ENCODE measurements around the gene OCRL. TPM values are rescaled to one million over a fixed set of nuclear protein-coding genes. Genes with fewer than 3 reads are reported as not detected.

OCRL gene
- total and polyA plus RNA-seq, 2 of the 4 experiments (the other 2 are of a cell fraction): 19.4 to 20.6 TPM

- POLR2A ChIA-PET (ENCODE audit: unreplicated experiment): no interaction called here
- H4K91ac ChIP-seq (ENCODE audit: insufficient read depth, low read depth, low read length): no peak overlapping the region
- H3K14ac ChIP-seq (replicated peaks; ENCODE audit: low read depth, low read length): no peak overlapping the region
- H3K9me3 ChIP-seq (ENCODE audit: control insufficient read depth, insufficient read depth, low read length): peaks cover 7% of the 10 kb centered on the region
- no peak overlapping the region for H4K5ac ChIP-seq (ENCODE audit: low read depth, low read length)
- H3K18ac ChIP-seq (ENCODE audit: low read depth, low read length): no peak overlapping the region
- H3K4me2 ChIP-seq (ENCODE audit: low read depth, low read length): no peak overlapping the region
- no peaks in the 10 kb centered on the region for H4K20me1 ChIP-seq (ENCODE audit: insufficient read depth, low read length)
- H3K79me1 ChIP-seq (ENCODE audit: low read depth in 1 of 2, low read length in 2 of 2): no peaks in the 10 kb centered on the region
- in situ Hi-C loops (cut with MboI; ENCODE audit: low sequenced_read_pairs): no loop called here
- no peak overlapping the region for H3K23ac ChIP-seq (ENCODE audit: low read depth, low read length)
- TF ChIP-seq, protein P1, sequence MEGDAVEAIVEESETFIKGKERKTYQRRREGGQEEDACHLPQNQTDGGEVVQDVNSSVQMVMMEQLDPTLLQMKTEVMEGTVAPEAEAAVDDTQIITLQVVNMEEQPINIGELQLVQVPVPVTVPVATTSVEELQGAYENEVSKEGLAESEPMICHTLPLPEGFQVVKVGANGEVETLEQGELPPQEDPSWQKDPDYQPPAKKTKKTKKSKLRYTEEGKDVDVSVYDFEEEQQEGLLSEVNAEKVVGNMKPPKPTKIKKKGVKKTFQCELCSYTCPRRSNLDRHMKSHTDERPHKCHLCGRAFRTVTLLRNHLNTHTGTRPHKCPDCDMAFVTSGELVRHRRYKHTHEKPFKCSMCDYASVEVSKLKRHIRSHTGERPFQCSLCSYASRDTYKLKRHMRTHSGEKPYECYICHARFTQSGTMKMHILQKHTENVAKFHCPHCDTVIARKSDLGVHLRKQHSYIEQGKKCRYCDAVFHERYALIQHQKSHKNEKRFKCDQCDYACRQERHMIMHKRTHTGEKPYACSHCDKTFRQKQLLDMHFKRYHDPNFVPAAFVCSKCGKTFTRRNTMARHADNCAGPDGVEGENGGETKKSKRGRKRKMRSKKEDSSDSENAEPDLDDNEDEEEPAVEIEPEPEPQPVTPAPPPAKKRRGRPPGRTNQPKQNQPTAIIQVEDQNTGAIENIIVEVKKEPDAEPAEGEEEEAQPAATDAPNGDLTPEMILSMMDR (conservative IDR thresholded peaks at IDR 0.05; ENCODE audit: low read depth, low read length): no peak
- TF ChIP-seq MXI1 (IDR thresholded peaks at IDR 0.05; ENCODE audit: borderline replicate concordance, low read depth, low read length) (no peak), RCOR1 (IDR thresholded peaks at IDR 0.05; ENCODE audit: insufficient replicate concordance, low read length) (no peak), BHLHE40 (IDR thresholded peaks at IDR 0.05; ENCODE audit: low read depth, low read length) (no peak)
- WGBS, 2 experiments (ENCODE audit: extremely low coverage in 2 of 2, insufficient read length in 1 of 2): no CpG with 5 or more reads among the region's 3 CpGs
- no peaks in the 10 kb centered on the region for H3K36me3 ChIP-seq (ENCODE audit: control insufficient read depth, insufficient read depth, low read length)
- no peak overlapping the region for H4K8ac ChIP-seq (ENCODE audit: low read depth in 2 of 2, low read length in 2 of 2)
- H2BK20ac ChIP-seq (ENCODE audit: low read depth, low read length): no peak overlapping the region
- H3K4me3 ChIP-seq (ENCODE audit: insufficient read depth, low read depth, low read length): no peak overlapping the region
- H3K4ac ChIP-seq (ENCODE audit: low read depth, low read length): no peak overlapping the region
- H2AK5ac ChIP-seq (ENCODE audit: low read depth, low read length): no peak overlapping the region
- CTCF ChIA-PET: interaction anchor here (0.9 kb wide), 1 partner anchor 85 kb away, joined by 3 read pairs; no protein-coding TSS in a partner anchor
- H2AFZ ChIP-seq (replicated peaks; ENCODE audit: low read length, poor library complexity): no peak overlapping the region
- peaks cover 10% of the 10 kb centered on the region; the same call in 1 of the 2 replicates for H3K27me3 ChIP-seq (ENCODE audit: control insufficient read depth, insufficient read depth, low read length)
- H2BK15ac ChIP-seq (ENCODE audit: low read depth, low read length): no peak overlapping the region
- ATAC-seq (ENCODE audit: low read depth) (no peak), DNase-seq (no peak)
- BruUV-seq (replicated peaks): no TSS peak
- H3K9me1 ChIP-seq (ENCODE audit: insufficient read depth, low read length): no peaks in the 10 kb centered on the region
- no peaks in the 10 kb centered on the region for H3K4me1 ChIP-seq (ENCODE audit: control insufficient read depth, insufficient read depth, low read length)
- dilution Hi-C loops (cut with HindIII; ENCODE audit: low sequenced_read_pairs, unreplicated experiment): no loop called here
- H3K9ac ChIP-seq (ENCODE audit: low read depth, low read length): no peak overlapping the region
- intact Hi-C loops (cut with micrococcal nuclease): no loop called here
- no peak overlapping the region for H2BK5ac ChIP-seq (ENCODE audit: low read depth, low read length, poor library complexity, severe bottlenecking)
- no peak overlapping the region for H3K56ac ChIP-seq (ENCODE audit: extremely low read depth, insufficient read depth, low read length)
- H3K27ac ChIP-seq (ENCODE audit: insufficient read depth, low read length): no peak overlapping the region
- no peak overlapping the region for H2BK120ac ChIP-seq (ENCODE audit: low read depth, low read length)
- no peak overlapping the region for H2AK9ac ChIP-seq (replicated peaks; ENCODE audit: low read depth, low read length, poor library complexity)
These were observed 101.4 kb downstream of the OCRL start for GRCh38 chrX:129641469-129641868.

Measured in IMR-90 (cell line).